Liver (tissue), 9 donors: ENCODE results near the gene ACSBG1. TPM values are rescaled to one million over a fixed set of nuclear protein-coding genes. Genes with fewer than 3 reads are reported as not detected.

Source experiments
- DNase-seq: peaks from one replicate; pipeline ENCODE4 v3.0.0-alpha.2; 2017; ENCODE audit warnings: low spot score
- H3K27ac ChIP-seq, 2 donors: one replicate each; pipeline ENCODE4 v1.7.0; 2013; ENCODE audit warnings: inconsistent platforms in 2 of 2, low read length in 2 of 2, control low read depth in 1 of 2, low read depth in 1 of 2, mild to moderate bottlenecking in 1 of 2
- H3K27me3 ChIP-seq, 4 donors: one replicate each; pipeline versions ENCODE4 v1.6.1 to v1.7.0; 2013; ENCODE audit warnings: low read length in 3 of 4, inconsistent platforms in 1 of 4, mild to moderate bottlenecking in 1 of 4, moderate library complexity in 1 of 4; ENCODE audit not compliant: control insufficient read depth in 4 of 4, insufficient read depth in 4 of 4
- H3K36me3 ChIP-seq, 4 donors: one replicate each; pipeline versions ENCODE4 v1.6.1 to v1.7.0; 2013; ENCODE audit warnings: low read length in 3 of 4, mild to moderate bottlenecking in 3 of 4, low read depth in 1 of 4, moderate library complexity in 1 of 4; ENCODE audit not compliant: control insufficient read depth in 4 of 4, insufficient read depth in 3 of 4
- H3K4me1 ChIP-seq, 4 donors: one replicate each; pipeline versions ENCODE4 v1.6.1 to v1.7.0; 2013; ENCODE audit warnings: low read length in 3 of 4, mild to moderate bottlenecking in 3 of 4, moderate library complexity in 1 of 4; ENCODE audit not compliant: control insufficient read depth in 4 of 4, insufficient read depth in 4 of 4
- H3K4me3 ChIP-seq, 3 donors: one replicate each; pipeline versions ENCODE4 v1.6.1 to v1.7.0; 2013; ENCODE audit warnings: low read length in 3 of 3, control low read depth in 1 of 3, low read depth in 1 of 3, mild to moderate bottlenecking in 1 of 3
- H3K9ac ChIP-seq, 2 donors: one replicate each; pipeline ENCODE4 v1.7.0; 2013; ENCODE audit warnings: low read length in 2 of 2, mild to moderate bottlenecking in 2 of 2, moderate library complexity in 2 of 2, control low read depth in 1 of 2, low read depth in 1 of 2
- H3K9me3 ChIP-seq, 4 donors: one replicate each; pipeline versions ENCODE4 v1.6.1 to v1.7.0; 2013; ENCODE audit warnings: low read length in 3 of 4; ENCODE audit not compliant: control insufficient read depth in 4 of 4
- ATF3 ChIP-seq: IDR thresholded peaks from 2 replicates; pipeline ENCODE4 v1.6.1; 2016; ENCODE audit warnings: antibody characterized with exemption
- CTCF ChIP-seq: fragments of 150-350 bp; IDR thresholded peaks from 2 replicates; pipeline ENCODE4 v1.5.1; 2017; ENCODE audit warnings: improper control_type of control experiment, low read depth, low read length; ENCODE audit not compliant: missing input control
- EGR1 ChIP-seq, 2 donors: IDR thresholded peaks; 2 replicates each; pipeline ENCODE4 v1.6.1; 2016 to 2018; ENCODE audit warnings: antibody characterized with exemption in 2 of 2, low read depth in 2 of 2
- FOXA1 ChIP-seq: IDR thresholded peaks from 2 replicates; pipeline ENCODE4 v1.6.1; 2016; ENCODE audit warnings: antibody characterized with exemption
- FOXA2 ChIP-seq: IDR thresholded peaks from 2 replicates; pipeline ENCODE4 v1.6.1; 2016; ENCODE audit warnings: antibody characterized with exemption
- GABPA ChIP-seq, 2 donors: IDR thresholded peaks in 1 of 2; conservative IDR thresholded peaks in 1 of 2; 2 replicates each; pipeline ENCODE4 v1.6.1; 2016; ENCODE audit warnings: antibody characterized with exemption in 2 of 2, mild to moderate bottlenecking in 1 of 2, moderate library complexity in 1 of 2
- HNF4A ChIP-seq, 2 donors: conservative IDR thresholded peaks; 2 replicates each; pipeline ENCODE4 v1.6.1; 2016; ENCODE audit warnings: antibody characterized with exemption in 2 of 2, mild to moderate bottlenecking in 2 of 2
- HNF4G ChIP-seq: IDR thresholded peaks from 2 replicates; pipeline ENCODE4 v1.6.1; 2016; ENCODE audit warnings: antibody characterized with exemption
- JUND ChIP-seq, 2 donors: IDR thresholded peaks; 2 replicates each; pipeline ENCODE4 v1.6.1; 2016; ENCODE audit warnings: antibody characterized with exemption in 2 of 2
- MAX ChIP-seq: IDR thresholded peaks from 2 replicates; pipeline ENCODE4 v1.6.1; 2016; ENCODE audit warnings: antibody characterized with exemption
- NR2F2 ChIP-seq: IDR thresholded peaks from 2 replicates; pipeline ENCODE4 v1.6.1; 2016; ENCODE audit warnings: antibody characterized with exemption
- RAD21 ChIP-seq, 2 donors: IDR thresholded peaks; 2 replicates each; pipeline ENCODE4 v1.6.1; 2016; ENCODE audit warnings: antibody characterized with exemption in 2 of 2, mild to moderate bottlenecking in 2 of 2
- REST ChIP-seq: IDR thresholded peaks from 2 replicates; pipeline ENCODE4 v1.6.1; 2016; ENCODE audit warnings: antibody characterized with exemption, mild to moderate bottlenecking
- RXRA ChIP-seq, 2 donors: IDR thresholded peaks; 2 replicates each; pipeline ENCODE4 v1.6.1; 2017 to 2018; ENCODE audit warnings: antibody characterized with exemption in 2 of 2, mild to moderate bottlenecking in 1 of 2
- SP1 ChIP-seq: IDR thresholded peaks from 2 replicates; pipeline ENCODE4 v1.6.1; 2018; ENCODE audit warnings: antibody characterized with exemption, mild to moderate bottlenecking
- TAF1 ChIP-seq: conservative IDR thresholded peaks from 2 replicates; pipeline ENCODE4 v1.6.1; 2016; ENCODE audit warnings: antibody characterized with exemption, mild to moderate bottlenecking
- YY1 ChIP-seq: IDR thresholded peaks from 2 replicates; pipeline ENCODE4 v1.6.1; 2016; ENCODE audit warnings: antibody characterized with exemption, mild to moderate bottlenecking
- ZBTB33 ChIP-seq: IDR thresholded peaks from 2 replicates; pipeline ENCODE4 v1.6.1; 2016; ENCODE audit warnings: antibody characterized with exemption
- WGBS: extraction: QIAGEN DNeasy Blood & Tissue Kit; methylation state at CpG from one replicate; pipeline ENCODE4 v1.1.7; 2013; 5-methylcytosine and 5-hydroxymethylcytosine counted together
- polyA plus RNA-seq, 2 donors: library from polyadenylated mRNA; stranded (reverse) in 1 of 2; unstranded in 1 of 2; fragments of 200-250 nt in 1 of 2; fragments of >200 nt in 1 of 2; fragmentation: Nextera tagmentation in 1 of 2; extraction: Ambion mirVana in 1 of 2; gene quantifications; one replicate each; pipeline versions ENCODE4 v1.2.1 to v1.2.3, GENCODE V29; 2013 to 2015
- total RNA-seq, 2 donors: library from RNA; depleted of rRNA; stranded (reverse); fragments of >200 nt; gene quantifications; one replicate each; pipeline ENCODE4 v1.2.3, GENCODE V29; 2014
- donor health status: healthy.
- donor health status: healthy.
- donor health status: healthy.
- donor health status: healthy.
- donor health status: healthy.

The ACSBG1 gene
- total and polyA plus RNA-seq, 4 donors = under 0.01 to 3.8 (median 0.15) TPM

GRCh38 chr15:78266806-78267205 is 32.4 kb upstream of the ACSBG1 start:
- Histone ChIP-seq H3K27me3 (peaks cover 0 to 3% (median 0%) of the 10 kb centered on the region in 4 donors), H3K36me3 (no peaks in the 10 kb centered on the region), H3K9me3 (no peaks in the 10 kb centered on the region), H3K9ac (no peak overlapping the region), H3K27ac (no peak overlapping the region), H3K4me1 (peaks cover 0 to 5% (median 1%) of the 10 kb centered on the region in 4 donors), H3K4me3 (no peak overlapping the region)
- TF ChIP-seq NR2F2 = no peak
- TF ChIP-seq ATF3 = no peak
- TF ChIP-seq FOXA1 = no peak
- no peak for TF ChIP-seq JUND (IDR thresholded peaks at IDR 0.05)
- no peak for TF ChIP-seq ZBTB33
- TF ChIP-seq TAF1 = no peak
- TF ChIP-seq REST = no peak
- no peak for TF ChIP-seq SP1
- TF ChIP-seq RAD21 (IDR thresholded peaks at IDR 0.05) = no peak
- no peak for TF ChIP-seq GABPA (IDR thresholded peaks at IDR 0.05 in 1 of 2, conservative IDR thresholded peaks at IDR 0.05 in 1 of 2)
- TF ChIP-seq MAX = no peak
- no peak for TF ChIP-seq YY1
- no peak for TF ChIP-seq FOXA2
- no peak for TF ChIP-seq HNF4A (conservative IDR thresholded peaks at IDR 0.05)
- TF ChIP-seq CTCF = no peak
- TF ChIP-seq HNF4G = no peak
- no peak for TF ChIP-seq EGR1 (IDR thresholded peaks at IDR 0.05; ENCODE audit: low read depth in 2 of 2)
- TF ChIP-seq RXRA (IDR thresholded peaks at IDR 0.05) = no peak
- 82% methylated on average over 2 of the region's 2 CpGs for WGBS
- DNase-seq = no peak
